Spleen (tissue), 11 donors: ENCODE data around the gene IGFALS. TPM values are rescaled to one million over a fixed set of nuclear protein-coding genes. Genes with fewer than 3 reads are reported as not detected.

Experiments used
- DNase-seq: peaks from one replicate; pipeline ENCODE4 v3.0.0-alpha.2; 2020
- H3K27ac ChIP-seq, 8 donors: fragments of 200-600 bp; sonication (generic) in 7 of 8; 1 replicate in 4 of 8; 2 replicates in 4 of 8; pipeline versions ENCODE4 v1.5.0 to v1.8.0; 2016 to 2021; ENCODE audit warnings: inconsistent platforms in 4 of 8, mild to moderate bottlenecking in 4 of 8, moderate library complexity in 1 of 8
- H3K27me3 ChIP-seq, 7 donors: fragments of 200-600 bp; sonication (generic) in 6 of 7; replicated peaks in 1 of 7; 1 replicate in 4 of 7; 2 replicates in 3 of 7; pipeline versions ENCODE4 v1.5.0 to v1.8.0; 2016 to 2021; ENCODE audit warnings: inconsistent platforms in 3 of 7, mild to moderate bottlenecking in 1 of 7
- H3K36me3 ChIP-seq, 6 donors: fragments of 200-600 bp; sonication (generic) in 5 of 6; 1 replicate in 4 of 6; 2 replicates in 2 of 6; pipeline versions ENCODE4 v1.5.0 to v1.8.0; 2016 to 2021; ENCODE audit warnings: inconsistent platforms in 2 of 6
- H3K4me1 ChIP-seq, 6 donors: fragments of 200-600 bp; sonication (generic) in 5 of 6; 1 replicate in 3 of 6; 2 replicates in 3 of 6; pipeline versions ENCODE4 v1.5.0 to v1.8.0; 2016 to 2021; ENCODE audit warnings: inconsistent platforms in 3 of 6
- H3K4me3 ChIP-seq, 8 donors: fragments of 200-600 bp; sonication (generic) in 7 of 8; 1 replicate in 4 of 8; 2 replicates in 4 of 8; pipeline versions ENCODE4 v1.5.0 to v1.8.0; 2016 to 2021; ENCODE audit warnings: inconsistent platforms in 4 of 8, mild to moderate bottlenecking in 4 of 8, moderate library complexity in 2 of 8
- H3K9me3 ChIP-seq, 8 donors: fragments of 200-600 bp; sonication (generic) in 7 of 8; 1 replicate in 4 of 8; 2 replicates in 4 of 8; pipeline versions ENCODE4 v1.5.0 to v1.8.0; 2016 to 2021; ENCODE audit warnings: inconsistent platforms in 4 of 8
- POLR2A ChIP-seq, 3 donors: fragments of 450-650 bp; IDR thresholded peaks; one replicate each; pipeline ENCODE4 v1.5.1; 2017; ENCODE audit warnings: antibody characterized with exemption in 3 of 3, mild to moderate bottlenecking in 1 of 3
- POLR2AphosphoS5 ChIP-seq, 3 donors: sonication (generic); formaldehyde crosslinking; IDR thresholded peaks; one replicate each; pipeline ENCODE4 v1.5.1; 2017; ENCODE audit warnings: antibody characterized with exemption in 3 of 3
- WGBS, 5 donors: extraction: QIAGEN DNeasy Blood & Tissue Kit in 3 of 5; methylation state at CpG; one replicate each; pipeline versions ENCODE4 v1.1.5 to v1.1.7; 2013 to 2018; 5-methylcytosine and 5-hydroxymethylcytosine counted together
- intact Hi-C: fragments of 100-400 bp; cut with DNase I; formaldehyde crosslinking; loops from one replicate; pipeline ENCODE4 v1.15.0; 2023; ENCODE audit warnings: low total_unique reads
- polyA plus RNA-seq, 3 donors: library from polyadenylated mRNA; stranded (reverse); fragments of 200-250 nt; gene quantifications; one replicate each; pipeline ENCODE4 v1.2.1, GENCODE V29; 2013
- total RNA-seq, 7 donors: library from RNA; depleted of rRNA in 3 of 7; stranded (reverse); fragments of >200 nt in 3 of 7; fragmentation: NEBNext Ultra II Directional in 4 of 7; extraction: Animal tissue kit (Norgen Biotek cat#: 25700) in 4 of 7; gene quantifications; one replicate each; pipeline versions ENCODE4 v1.1.0 to v1.2.1, GENCODE V29; 2016 to 2021
- TF ChIP-seq, protein P1 (sequence below), 11 experiments: fragments of 200-600 bp in 7 of 11; fragments of 450-650 bp in 4 of 11; sonication (generic) in 4 of 11; IDR thresholded peaks in 8 of 11; conservative IDR thresholded peaks in 3 of 11; 1 replicate in 7 of 11; 2 replicates in 4 of 11; pipeline versions ENCODE4 v1.4.0 to v1.8.0; 2016 to 2021; ENCODE audit warnings: antibody characterized with exemption in 11 of 11, inconsistent platforms in 4 of 11, mild to moderate bottlenecking in 1 of 11
- donor health status: healthy with polysubstance abuse.
- donor health status: DM: no; HTN: no; CAD: no; lungs with moderate emphysema.
- donor health status: DM: no; HTN: no; CAD: no.
- donor health status: Bipolar disorder and iron deficiency.
- donor health status: healthy.
- donor health status: DM: no; HTN: no; CAD: no.
- donor health status: DM: yes; HTN: yes; CAD: no.

IGFALS gene
- total and polyA plus RNA-seq, 10 donors = 0.14 to 0.63 (median 0.29) TPM; not detected in 2

DNA sequence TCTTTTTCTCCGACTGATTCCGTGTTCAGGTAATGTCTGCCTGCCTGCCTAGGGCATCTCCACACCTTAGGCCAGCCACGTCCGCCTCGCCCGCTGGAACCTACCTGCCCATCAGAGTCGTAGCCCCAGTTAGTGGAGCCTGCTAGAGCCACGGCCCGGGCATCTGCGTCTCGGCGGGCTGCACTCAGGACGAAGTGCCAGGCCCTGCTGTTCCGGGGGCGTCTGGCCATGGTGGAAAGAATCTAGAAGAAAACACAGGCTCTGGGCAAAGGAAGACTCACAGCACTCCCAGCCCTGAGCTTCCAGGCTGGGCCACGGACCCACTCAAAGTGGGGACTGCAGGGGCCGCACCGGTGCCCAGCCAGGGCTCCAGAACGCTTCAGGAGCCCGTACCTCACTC is 12.3 kb downstream of the IGFALS start:
- no peaks in the 10 kb centered on the region for H3K27me3 ChIP-seq
- peaks cover 0 to 66% (median 33%) of the 10 kb centered on the region in 6 donors for H3K36me3 ChIP-seq
- peak overlapping the region in 6 of 8 donors; percentile 86 to 97 (median 95) for H3K27ac ChIP-seq
- H3K4me1 ChIP-seq = peaks cover 22 to 87% (median 48%) of the 10 kb centered on the region in 6 donors
- DNase-seq = peak; percentile 80
- 79 to 85% (median 80%) methylated on average over 16 to 20 of the region's 20 CpGs for WGBS, 5 donors
- peak overlapping the region; percentile 86 to 100 (median 94) for H3K4me3 ChIP-seq
- intact Hi-C loops = no loop called here
- no peaks in the 10 kb centered on the region for H3K9me3 ChIP-seq
- TF ChIP-seq POLR2A (IDR thresholded peaks at IDR 0.05) (no peak), POLR2AphosphoS5 (IDR thresholded peaks at IDR 0.05) (no peak)
- TF ChIP-seq, protein P1, sequence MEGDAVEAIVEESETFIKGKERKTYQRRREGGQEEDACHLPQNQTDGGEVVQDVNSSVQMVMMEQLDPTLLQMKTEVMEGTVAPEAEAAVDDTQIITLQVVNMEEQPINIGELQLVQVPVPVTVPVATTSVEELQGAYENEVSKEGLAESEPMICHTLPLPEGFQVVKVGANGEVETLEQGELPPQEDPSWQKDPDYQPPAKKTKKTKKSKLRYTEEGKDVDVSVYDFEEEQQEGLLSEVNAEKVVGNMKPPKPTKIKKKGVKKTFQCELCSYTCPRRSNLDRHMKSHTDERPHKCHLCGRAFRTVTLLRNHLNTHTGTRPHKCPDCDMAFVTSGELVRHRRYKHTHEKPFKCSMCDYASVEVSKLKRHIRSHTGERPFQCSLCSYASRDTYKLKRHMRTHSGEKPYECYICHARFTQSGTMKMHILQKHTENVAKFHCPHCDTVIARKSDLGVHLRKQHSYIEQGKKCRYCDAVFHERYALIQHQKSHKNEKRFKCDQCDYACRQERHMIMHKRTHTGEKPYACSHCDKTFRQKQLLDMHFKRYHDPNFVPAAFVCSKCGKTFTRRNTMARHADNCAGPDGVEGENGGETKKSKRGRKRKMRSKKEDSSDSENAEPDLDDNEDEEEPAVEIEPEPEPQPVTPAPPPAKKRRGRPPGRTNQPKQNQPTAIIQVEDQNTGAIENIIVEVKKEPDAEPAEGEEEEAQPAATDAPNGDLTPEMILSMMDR (IDR thresholded peaks at IDR 0.05 in 8 of 11, conservative IDR thresholded peaks at IDR 0.05 in 3 of 11) = no peak

DNA sequence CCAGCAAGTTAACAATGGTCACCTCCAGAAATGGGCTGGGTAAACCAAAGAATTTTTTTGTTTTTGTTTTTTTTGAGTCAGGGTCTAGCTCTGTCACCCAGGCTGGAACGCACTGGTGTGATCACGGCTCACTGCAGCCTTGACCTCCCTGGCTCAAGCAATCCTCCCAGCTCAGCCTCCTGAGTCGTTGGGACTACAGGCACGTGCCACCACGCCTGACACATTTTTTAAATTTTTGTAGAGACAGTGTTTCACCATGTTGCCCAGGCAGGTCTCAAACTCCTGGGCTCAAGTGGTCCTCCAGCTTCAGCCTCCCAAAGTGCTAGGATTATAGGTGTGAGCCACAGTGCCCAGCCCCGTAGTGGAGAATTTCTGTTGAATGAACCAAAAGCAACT is 12.8 kb downstream of the IGFALS start:
- Histone ChIP-seq H3K27ac (no peak overlapping the region), H3K27me3 (no peaks in the 10 kb centered on the region), H3K4me1 (peaks cover 22 to 88% (median 45%) of the 10 kb centered on the region in 6 donors), H3K36me3 (peaks cover 0 to 66% (median 35%) of the 10 kb centered on the region in 6 donors), H3K9me3 (no peaks in the 10 kb centered on the region), H3K4me3 (peak overlapping the region in 2 of 8 donors; percentile 86 to 100)
- intact Hi-C loops = no loop called here
- 73 to 96% (median 83%) methylated on average over 6 of the region's 6 CpGs for WGBS, 5 donors
- DNase-seq = no peak
- TF ChIP-seq POLR2AphosphoS5 (IDR thresholded peaks at IDR 0.05) (no peak), POLR2A (IDR thresholded peaks at IDR 0.05) (no peak)
- TF ChIP-seq, protein P1 (IDR thresholded peaks at IDR 0.05 in 8 of 11, conservative IDR thresholded peaks at IDR 0.05 in 3 of 11) = no peak

DNA sequence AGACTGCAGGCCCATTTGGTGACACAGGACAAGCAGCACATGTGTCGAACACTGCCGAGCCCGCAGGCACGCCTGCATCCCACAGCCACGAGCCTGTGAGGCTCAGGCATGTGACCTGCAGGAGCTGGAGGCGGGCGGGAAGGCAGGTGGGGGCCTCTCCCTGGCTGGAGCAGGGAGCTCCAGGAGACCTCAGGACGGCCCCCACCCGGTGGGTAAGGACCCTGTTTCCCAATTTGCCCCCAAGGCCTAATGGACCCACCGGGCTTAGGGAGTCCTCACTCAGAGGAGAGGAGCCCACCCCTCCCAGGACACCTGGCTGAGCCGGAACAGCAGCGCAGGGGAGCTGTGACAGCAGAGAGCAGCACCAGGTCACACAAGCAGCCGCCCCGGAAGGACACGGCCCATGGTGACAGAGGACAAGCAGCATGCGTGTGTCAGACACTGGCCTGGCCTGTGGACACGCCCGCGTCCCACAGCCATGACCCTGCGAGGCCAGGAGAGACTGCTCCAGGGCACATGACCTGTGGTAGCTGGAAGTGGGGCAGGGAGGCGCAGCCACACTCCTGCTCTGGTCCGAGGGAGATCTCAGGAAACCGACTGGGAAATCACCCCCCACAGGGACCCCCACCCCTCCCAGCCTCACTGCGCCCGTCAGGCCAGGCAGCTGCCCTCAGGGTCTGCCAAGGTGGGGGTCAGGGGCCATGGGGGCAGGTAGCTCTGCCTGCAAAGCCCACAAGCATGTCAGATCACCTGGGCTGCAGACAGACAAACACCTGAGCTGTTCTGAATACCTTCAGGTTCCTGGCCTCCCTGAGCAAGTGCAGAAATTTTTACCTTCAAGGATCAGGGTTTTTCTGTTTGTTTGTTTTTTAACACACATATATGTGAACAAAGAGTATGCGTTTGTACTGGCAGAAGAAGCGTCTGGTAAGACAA is 13.5 kb downstream of the IGFALS start:
- Histone ChIP-seq H3K27me3 (no peaks in the 10 kb centered on the region), H3K4me3 (no peak overlapping the region), H3K27ac (peak overlapping the region in 1 of 8 donors; percentile 33), H3K4me1 (peaks cover 23 to 88% (median 44%) of the 10 kb centered on the region in 6 donors), H3K36me3 (peaks cover 0 to 66% (median 37%) of the 10 kb centered on the region in 6 donors), H3K9me3 (no peaks in the 10 kb centered on the region)
- intact Hi-C loops = no loop called here
- TF ChIP-seq, protein P1 (IDR thresholded peaks at IDR 0.05 in 8 of 11, conservative IDR thresholded peaks at IDR 0.05 in 3 of 11) = no peak
- TF ChIP-seq POLR2A (IDR thresholded peaks at IDR 0.05) (no peak), POLR2AphosphoS5 (IDR thresholded peaks at IDR 0.05) (peak; percentile 38 to 73 (median 66))
- peak; percentile 79 for DNase-seq
- WGBS, 5 donors = 81 to 91% (median 86%) methylated on average over 2 to 27 of the region's 27 CpGs

DNA sequence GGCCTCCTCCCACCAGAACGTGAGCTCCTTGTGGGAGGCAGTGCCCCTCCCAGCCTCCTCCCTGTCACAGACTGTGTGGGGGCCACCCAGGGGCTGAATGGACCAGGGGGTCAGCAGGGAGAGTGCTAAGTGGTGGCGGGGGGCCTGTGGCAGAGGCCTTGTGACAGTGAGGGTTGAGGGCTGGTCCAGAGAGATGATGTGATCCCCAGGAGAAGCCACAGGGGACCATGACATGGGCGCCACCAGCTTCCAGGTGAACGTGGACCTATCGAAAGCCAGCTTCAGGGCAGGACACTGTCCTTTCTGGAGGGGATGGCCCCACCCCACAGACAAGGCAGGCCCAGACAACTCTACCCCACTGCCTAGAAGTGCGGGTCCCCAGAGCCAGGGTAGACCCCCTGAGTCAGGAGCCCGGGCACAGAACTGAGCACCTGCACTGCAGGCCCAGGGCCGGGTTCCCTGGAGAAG is 14.2 kb downstream of the IGFALS start:
- no peak overlapping the region for H3K27ac ChIP-seq
- H3K27me3 ChIP-seq = no peaks in the 10 kb centered on the region
- H3K9me3 ChIP-seq = no peaks in the 10 kb centered on the region
- WGBS, 5 donors = 85 to 92% (median 88%) methylated on average over 5 to 8 of the region's 8 CpGs
- no peak overlapping the region for H3K4me3 ChIP-seq
- TF ChIP-seq POLR2A (IDR thresholded peaks at IDR 0.05) (no peak), POLR2AphosphoS5 (IDR thresholded peaks at IDR 0.05) (peak in 1 of 3 donors; percentile 0)
- DNase-seq = peak; percentile 71
- peaks cover 29 to 88% (median 45%) of the 10 kb centered on the region in 6 donors for H3K4me1 ChIP-seq
- intact Hi-C loops = no loop called here
- peaks cover 0 to 65% (median 36%) of the 10 kb centered on the region in 6 donors for H3K36me3 ChIP-seq
